ENCODE results near the gene CADM2. TPM values are rescaled to one million over a fixed set of nuclear protein-coding genes. Genes with fewer than 3 reads are reported as not detected.
"Not testable (repeated sequence)": the region's sequence is repeated elsewhere in the genome, so short reads cannot be mapped to it uniquely, and the experiment has no call there.

The CADM2 gene
- total RNA-seq, 2 donors from 2014 or later: 8.9 to 11.6 TPM

DNA sequence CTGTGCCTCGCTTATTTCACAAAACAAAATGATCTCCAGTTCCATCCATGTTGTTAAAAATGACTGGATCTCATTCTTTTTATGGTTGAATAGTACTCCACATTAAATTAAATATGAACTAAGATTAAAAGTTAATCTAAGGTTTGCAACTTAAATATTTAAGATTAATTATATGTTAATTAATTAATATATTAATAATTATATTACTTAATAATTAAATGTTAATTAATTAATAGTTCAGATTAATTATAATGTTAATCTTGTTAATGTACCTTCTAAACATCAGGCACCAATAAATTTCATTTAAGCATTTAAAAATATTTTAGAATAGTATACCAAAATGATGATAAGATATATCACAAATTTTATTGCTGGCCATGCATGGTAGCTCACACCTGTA lies 971.9 kb downstream of the CADM2 start:
- ATAC-seq (no peak), DNase-seq (no peak)
- intact Hi-C loops (cut with DNase I): no loop called here

GRCh38 chr3:85933326-85933725 lies 974.5 kb downstream of the CADM2 start:
- ATAC-seq (no peak), DNase-seq (no peak)
- intact Hi-C loops (cut with DNase I): no loop called here

GRCh38 chr3:85935171-85935570 lies 976.4 kb downstream of the CADM2 start:
- no peak for DNase-seq
- intact Hi-C loops (cut with DNase I): no loop called here
- no peak for ATAC-seq

DNA sequence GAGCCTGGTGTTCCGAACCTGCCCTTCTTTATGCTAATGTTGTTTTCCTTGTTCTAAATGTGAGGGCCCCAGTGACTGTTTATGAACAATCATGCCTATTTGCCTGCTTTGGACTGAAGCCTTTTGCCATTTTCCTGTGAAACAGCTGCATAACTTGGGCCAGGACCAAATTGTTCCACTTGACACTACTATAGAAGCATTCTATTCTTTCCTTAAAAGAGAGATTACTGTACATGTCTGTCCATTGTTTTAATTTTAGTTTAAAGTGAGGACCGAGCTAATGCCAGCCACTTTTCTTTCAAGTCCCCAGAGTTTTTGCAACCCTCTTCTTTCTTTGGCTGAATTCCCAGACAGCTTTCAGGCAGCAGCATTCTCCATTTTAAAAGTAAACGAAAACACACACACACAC lies 980.3 kb downstream of the CADM2 start:
- ATAC-seq (no peak), DNase-seq (no peak)
- intact Hi-C loops (cut with DNase I): no loop called here

DNA sequence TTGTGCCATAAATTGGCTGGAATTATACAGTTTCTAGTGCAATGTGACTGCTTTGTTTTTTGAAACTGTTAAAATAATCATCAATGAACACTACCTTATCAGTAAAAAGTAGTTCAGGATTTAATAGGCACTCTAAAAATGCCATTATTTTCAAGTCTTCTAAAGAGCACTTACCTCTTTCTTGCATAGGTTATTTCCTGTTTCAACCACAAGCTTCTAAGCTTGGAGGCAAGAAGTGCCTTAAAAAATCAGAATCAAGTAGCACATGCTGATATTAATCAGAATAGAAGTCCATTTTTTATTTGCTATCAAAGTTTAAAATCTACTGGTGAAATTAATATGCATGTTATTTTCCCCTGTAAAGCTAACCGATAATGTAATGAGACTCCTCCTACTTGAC lies 991.6 kb downstream of the CADM2 start:
- DNase-seq (no peak), ATAC-seq (no peak)
- intact Hi-C loops (cut with DNase I): no loop called here

- intact Hi-C loops (cut with DNase I): no loop called here
- ATAC-seq (no peak), DNase-seq (no peak)
Measured at GRCh38 chr3:85960793-85961192, 1002.0 kb downstream of the CADM2 start.

DNA sequence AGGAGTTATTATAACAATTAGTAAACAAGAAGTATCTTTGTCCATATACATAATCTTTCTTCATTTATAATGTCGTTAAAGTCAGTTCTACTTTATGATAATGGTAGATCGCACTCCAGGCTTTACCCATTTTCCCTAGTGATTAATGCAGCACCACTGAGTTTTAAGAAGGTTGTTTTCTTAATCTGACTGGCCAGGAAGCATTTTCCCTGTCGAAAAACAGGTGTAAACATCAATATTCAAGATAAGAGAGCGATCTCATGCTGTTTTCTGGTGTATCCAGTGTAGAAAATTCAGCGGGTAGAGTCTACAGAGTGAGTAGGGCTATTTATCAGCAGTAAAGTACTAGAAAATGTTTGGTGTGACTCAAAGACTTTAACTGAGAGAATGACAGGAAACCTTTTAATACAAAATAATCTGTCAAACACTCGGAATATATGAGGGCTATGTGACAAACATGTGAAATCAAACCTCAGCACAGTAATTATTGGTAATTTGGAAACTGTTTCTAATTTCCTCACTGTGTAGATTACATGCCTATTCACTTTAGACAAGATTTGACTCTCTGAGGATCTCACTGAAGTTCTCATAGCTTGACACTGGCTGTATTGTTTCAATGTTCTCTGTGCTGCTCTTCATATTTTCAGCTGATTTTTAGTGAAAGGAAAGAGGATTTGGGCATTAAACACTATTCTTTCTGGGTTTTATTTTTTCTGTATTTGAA lies 1019.0 kb downstream of the CADM2 start:
- ATAC-seq (no peak), DNase-seq (no peak)
- intact Hi-C loops (cut with DNase I): no loop called here

DNA sequence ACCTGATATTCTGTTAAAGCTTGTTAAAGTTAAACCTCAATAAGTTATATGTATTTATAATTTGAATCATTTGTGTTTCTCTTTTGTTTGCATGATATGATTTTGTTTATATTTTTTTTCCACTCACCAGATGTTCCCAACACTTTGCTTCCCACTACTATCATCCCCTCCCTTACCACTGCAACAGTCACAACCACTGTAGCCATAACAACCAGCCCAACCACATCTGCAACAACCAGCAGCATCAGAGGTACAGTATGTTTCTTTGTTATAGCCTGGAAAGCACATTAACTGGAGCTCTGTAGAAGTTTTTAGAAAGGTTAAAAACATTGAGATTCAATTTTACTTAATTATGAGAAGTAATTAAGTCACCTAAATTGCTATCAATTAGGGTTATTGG lies 1020.2 kb downstream of the CADM2 start:
- DNase-seq (no peak), ATAC-seq (no peak)
- intact Hi-C loops (cut with DNase I): no loop called here

- intact Hi-C loops (cut with DNase I); DNase-seq; ATAC-seq: not testable (repeated sequence)
Measured at GRCh38 chr3:85989581-85989980, 1030.8 kb downstream of the CADM2 start.

DNA sequence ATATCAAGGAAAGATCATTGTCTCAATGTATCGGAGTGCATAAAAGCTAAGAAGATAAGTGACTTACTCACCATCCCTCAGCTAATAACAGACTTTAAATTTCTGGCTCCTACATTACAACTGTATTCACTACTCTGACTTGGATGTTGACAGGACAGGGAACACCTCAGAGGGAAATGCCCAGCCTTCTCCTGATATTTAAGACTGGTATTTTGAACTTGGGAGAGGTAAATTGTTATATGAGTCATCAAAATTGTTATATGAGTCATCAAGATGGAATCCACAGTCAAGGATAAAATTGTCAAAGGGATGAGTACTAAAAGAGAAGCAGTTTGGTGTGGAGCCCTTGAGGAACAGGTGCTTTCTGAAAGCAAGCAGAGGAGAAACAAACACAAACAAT lies 1070.8 kb downstream of the CADM2 start:
- no peak for DNase-seq
- ATAC-seq: no peak
- intact Hi-C loops (cut with DNase I): no loop called here

DNA sequence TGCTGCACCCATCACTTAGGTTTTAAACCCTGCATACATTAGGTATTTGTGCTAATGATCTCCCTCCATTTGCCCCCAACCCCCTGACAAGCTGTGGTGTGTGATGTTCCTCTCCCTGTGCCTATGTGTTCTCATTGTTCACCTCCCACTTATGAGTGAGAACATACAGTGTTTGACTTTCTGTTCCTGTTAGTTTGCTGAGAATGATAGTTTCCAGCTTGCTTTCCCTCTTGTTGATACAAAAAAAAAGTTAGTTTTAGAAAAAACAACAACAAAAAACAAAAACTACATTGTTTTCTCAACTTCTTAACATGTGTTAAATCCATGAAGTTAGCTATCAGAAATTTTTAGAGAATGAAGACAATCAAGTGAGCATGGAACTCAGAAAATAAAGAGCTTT lies 1079.1 kb downstream of the CADM2 start:
- intact Hi-C loops (cut with DNase I): no loop called here
- no peak for DNase-seq
- no peak for ATAC-seq

- peak; percentile 44 to 72 for ATAC-seq
- intact Hi-C loops (cut with DNase I): no loop called here
- DNase-seq: no peak
Measured at GRCh38 chr3:86046436-86047136, 1087.8 kb downstream of the CADM2 start.

- DNase-seq: no peak
- ATAC-seq: no peak
- intact Hi-C loops (cut with DNase I): no loop called here
Measured at GRCh38 chr3:86047161-86047560, 1088.4 kb downstream of the CADM2 start.

- no peak for ATAC-seq
- intact Hi-C loops (cut with DNase I): no loop called here
- no peak for DNase-seq
Measured at GRCh38 chr3:86051058-86051457, 1092.3 kb downstream of the CADM2 start.

DNA sequence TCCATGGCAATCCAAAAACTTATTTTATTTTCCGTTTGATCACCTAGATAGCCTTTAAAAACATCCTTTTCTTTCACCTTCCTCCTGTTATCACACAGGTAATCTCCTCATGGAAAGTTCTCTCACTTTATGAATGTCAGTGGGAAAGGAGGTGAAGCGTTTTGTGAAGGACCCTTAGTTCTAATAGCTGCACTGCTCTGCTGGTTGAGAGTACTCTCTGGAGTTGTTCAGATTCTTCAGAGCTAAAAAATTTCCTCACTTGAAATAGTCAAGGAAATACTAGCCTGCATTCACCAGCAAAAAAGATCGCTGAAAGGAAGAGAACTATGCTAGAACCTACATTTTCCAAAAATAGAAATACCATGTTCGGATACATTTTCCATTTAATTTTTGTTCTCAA lies 1097.2 kb downstream of the CADM2 start:
- intact Hi-C loops (cut with DNase I): no loop called here
- DNase-seq (no peak), ATAC-seq (no peak)

DNA sequence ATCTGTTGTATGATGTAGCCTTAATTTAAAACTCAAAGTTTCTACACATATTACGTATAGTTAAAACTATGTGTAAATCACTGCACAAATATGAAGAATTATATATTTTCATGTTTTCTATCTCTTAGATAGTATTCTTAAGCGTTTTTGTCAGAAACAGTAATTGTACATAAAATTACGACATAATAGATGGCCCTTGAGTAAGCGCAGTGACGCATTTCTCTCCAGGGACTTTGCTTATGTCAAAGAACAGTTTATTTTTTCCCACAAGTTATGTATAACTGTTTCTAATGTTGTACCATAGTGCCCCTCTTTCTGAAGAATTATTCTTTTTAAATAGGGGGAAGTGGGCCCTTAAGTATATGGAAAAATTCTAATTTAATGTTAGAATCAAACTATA lies 1098.2 kb downstream of the CADM2 start:
- ATAC-seq: no peak
- intact Hi-C loops (cut with DNase I): no loop called here
- no peak for DNase-seq

DNA sequence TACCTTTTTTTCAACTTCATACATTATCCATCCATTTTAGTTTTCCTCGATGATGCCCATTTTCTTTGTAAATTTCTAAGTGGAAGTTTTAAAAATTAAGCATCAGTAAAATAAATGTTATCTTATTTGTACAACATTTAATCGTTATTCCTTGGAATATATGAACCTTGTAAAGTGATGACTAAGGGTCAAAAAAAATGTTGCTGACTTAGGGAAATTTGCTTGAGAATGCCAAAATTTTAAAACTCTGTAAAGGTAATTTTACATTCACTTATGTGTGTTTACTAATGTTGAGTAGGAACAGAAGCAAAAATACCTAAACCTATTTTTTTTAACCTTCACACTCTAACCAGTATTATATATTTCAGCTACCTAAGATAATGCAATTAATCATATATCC lies 1115.0 kb downstream of the CADM2 start:
- intact Hi-C loops (cut with DNase I): no loop called here
- no peak for ATAC-seq
- DNase-seq: no peak

- intact Hi-C loops (cut with DNase I): no loop called here
- no peak for ATAC-seq
- no peak for DNase-seq
Measured at GRCh38 chr3:86087160-86087871, 1128.5 kb downstream of the CADM2 start.

DNA sequence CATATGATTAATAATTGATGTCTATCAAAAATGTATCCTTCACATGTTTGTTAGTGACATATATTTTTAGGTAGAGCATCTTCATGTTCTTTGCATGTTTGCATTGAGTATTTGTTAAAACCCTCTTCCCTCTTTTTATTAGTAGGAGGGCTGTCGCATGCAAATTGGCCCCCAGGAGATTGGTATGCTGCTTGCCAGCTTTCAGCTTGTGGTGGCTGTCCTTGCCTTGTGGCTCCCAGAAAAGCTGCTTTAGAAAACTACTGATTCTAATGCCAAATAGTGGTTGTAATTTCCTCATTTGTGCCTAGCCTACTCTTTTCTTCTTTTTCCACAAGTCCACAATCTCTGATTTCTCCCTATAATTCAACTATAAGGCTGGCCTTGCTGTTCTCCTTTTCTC lies 1145.4 kb downstream of the CADM2 start:
- intact Hi-C loops (cut with DNase I): no loop called here
- DNase-seq: no peak
- ATAC-seq: no peak

GRCh38 chr3:86109434-86109833 lies 1150.6 kb downstream of the CADM2 start:
- intact Hi-C loops (cut with DNase I): no loop called here
- ATAC-seq: no peak

More at GRCh38 chr3:86109434-86109833, 1150.6 kb downstream of the CADM2 start:
- no peak for DNase-seq
